SHP77 (cell line): ENCODE data around the gene FANCE.

Source experiments
- DNase-seq, 2 experiments: peaks; one replicate each; lab custom pipeline; 2025; lab: John Stamatoyannopoulos, UW

Gene FANCE, protein sequence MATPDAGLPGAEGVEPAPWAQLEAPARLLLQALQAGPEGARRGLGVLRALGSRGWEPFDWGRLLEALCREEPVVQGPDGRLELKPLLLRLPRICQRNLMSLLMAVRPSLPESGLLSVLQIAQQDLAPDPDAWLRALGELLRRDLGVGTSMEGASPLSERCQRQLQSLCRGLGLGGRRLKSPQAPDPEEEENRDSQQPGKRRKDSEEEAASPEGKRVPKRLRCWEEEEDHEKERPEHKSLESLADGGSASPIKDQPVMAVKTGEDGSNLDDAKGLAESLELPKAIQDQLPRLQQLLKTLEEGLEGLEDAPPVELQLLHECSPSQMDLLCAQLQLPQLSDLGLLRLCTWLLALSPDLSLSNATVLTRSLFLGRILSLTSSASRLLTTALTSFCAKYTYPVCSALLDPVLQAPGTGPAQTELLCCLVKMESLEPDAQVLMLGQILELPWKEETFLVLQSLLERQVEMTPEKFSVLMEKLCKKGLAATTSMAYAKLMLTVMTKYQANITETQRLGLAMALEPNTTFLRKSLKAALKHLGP

DNA sequence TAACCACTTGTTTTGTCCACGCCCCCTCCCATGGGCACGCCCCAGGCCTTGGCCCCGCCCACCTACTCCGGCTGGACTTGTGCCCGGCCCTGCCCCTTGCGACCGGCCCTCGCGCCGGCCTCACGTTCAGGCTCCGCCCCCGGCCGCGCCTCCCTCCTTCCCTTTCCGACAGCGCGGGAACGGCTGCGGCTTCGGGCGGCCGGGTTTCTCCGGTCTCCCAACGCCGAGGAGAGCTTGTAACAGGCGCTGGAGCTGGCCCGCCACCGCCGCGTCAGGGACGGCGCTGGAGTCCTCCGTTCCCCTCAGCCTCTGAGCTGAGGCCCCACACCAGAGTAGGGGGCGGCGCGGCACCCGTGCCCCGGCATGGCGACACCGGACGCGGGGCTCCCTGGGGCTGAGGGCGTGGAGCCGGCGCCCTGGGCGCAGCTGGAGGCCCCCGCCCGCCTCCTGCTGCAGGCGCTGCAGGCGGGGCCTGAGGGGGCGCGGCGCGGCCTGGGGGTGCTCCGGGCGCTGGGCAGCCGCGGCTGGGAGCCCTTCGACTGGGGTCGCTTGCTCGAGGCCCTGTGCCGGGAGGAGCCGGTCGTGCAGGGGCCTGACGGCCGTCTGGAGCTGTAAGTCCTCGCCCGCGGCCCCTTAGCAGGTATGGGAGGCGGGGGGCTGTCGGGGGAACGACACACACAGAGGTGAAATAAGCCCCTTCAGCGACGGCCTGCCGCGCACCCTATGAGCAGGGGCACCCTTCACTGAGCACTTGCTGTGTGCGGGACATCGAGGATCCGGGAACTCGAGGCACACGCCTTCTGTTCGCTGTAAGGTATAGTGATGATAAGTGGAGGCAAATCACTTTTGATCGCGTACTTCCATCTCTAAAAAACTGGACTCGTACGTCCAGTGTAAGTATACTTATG, at the start of gene FANCE:
Gene FANCE, plus strand, starts transcription at position 156 of the 908 bp plus-strand sequence. Its CDS starts 208 bp downstream, at position 364.
- peak; percentile 62 to 83 for DNase-seq

DNA sequence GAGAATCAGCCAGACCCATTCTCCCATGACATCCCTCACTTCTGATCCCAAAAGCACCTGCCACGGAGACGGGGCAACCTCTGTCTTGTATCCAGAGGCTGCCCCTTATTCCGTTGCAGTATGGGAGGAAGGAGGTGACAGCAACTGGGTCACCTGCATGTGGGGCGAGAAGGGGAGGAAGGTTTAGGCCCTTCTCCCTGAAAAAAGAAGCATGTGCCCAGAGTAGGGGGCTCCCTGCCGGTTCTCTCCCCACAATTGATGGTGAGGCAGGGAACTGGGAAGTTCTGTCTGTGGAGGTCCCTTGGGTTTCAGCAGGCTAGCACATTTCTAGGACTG, 49.3 kb upstream of the FANCE start:
- DNase-seq: no peak

DNA sequence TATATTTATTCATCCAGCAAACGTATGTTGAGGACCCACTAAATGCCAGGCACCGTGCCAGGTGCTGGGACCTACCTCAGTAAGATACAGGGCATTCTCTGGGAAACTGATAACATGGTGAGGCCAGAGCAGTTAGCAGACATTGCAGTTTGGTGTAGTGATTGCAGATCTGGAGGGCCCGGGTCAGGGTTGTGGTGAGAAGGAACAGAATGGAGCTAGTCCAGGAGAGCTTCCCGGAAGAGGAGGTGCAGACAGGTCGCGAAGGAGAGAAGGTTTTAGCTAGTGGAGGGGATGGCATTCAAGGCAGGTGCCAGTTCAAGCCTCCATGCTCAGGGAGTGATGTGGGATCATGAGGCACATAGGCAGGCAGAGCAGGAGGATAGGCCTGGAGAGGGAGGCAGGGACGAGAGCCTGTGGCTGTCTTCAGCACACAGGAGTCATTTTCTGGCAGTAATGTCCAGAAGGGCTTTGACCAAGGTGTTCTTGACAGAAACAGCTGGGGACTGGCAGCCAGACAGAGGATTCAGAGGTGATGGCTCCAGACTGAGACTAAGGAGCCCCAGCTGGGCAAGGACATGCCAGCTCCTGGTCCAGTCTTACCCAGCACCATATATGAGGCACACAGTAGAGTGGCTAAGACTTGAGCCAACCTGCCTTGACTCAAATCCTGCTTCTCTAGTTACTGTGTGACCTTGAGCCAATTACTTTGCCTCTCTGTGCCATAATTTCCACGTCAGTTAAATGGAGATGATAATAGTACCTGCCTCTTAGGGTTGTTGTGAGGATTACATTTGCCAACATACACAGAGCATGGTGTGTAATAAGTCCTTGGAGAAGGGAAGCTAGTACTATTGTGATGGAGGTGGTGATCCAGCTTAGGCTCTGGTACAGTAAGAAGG, 48.3 kb upstream of the FANCE start:
- DNase-seq: no peak

DNA sequence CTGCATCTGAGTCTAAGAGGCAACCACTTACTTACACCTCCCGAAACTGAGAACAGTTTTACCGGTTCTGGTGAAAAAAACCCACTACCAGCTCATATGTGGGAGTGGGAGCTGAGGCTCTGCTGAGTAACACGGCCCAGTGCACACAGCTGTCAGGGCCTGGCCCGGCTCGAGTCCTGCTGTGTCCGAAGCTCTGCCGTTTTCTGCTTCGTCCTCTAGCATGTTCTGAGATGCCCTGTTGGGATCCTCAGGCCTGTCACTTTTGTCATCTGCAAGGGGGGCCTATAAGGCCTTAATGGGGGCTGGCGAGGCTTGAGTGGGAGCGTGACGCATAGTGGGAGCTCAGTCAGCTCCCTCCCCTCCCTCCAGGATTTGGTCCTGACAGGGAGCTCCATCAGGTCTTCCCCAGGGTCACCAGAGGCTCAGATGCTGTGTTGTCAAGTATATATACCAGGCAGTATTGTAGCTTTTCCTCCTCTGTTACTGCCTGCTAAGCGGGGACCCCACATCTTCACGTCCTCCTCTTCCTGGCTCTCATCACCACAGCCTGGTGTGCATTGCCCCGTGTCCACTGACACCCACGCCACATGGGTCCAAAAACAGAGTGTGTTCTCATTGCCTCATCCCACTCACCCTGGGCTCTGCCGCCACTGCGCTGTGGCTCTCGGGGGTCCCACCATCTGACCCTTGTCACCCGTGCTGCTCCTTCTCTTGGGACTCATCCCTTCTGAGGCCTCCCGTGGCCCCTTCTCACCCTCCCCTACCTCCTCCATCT, 45.2 kb upstream of the FANCE start:
- DNase-seq: no peak

DNA sequence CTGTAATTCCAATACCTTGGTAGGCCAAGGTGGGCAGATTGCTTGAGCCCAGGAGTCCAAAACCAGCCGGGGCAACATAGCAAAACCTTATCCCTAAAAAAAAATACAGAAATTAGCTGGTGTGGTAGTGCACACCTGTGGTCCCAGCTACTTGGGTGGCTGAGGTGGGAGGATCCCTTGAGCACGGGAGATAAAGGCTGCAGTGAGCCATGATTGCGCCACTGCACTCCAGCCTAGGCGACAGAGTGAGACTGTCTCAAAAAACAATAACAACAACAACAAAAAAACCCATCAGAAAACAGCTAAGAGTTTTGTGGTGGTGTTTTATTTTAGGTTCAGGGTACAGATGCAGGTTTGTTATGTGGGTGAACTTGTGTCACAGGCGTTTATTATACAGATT, 42.9 kb upstream of the FANCE start:
- DNase-seq: no peak

DNA sequence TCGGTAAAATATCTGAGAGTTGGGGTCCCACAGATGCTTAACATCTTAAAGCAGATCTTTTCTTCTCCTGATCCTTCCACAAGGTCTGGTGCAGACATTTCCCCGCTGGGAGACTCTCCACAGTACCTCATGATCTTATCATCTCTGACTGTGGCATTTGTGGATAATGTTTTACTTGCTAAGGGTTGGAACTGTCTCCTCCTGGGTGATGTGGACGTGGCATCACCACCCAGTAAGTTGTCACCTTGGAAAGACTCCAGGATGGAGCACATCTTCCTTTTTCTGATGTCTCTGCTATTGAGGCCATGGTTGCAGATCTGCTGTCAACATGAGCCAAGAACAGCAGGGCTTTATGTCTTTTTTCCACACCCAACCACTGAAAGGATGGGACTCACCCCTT, 42.0 kb upstream of the FANCE start:
- no peak for DNase-seq

DNA sequence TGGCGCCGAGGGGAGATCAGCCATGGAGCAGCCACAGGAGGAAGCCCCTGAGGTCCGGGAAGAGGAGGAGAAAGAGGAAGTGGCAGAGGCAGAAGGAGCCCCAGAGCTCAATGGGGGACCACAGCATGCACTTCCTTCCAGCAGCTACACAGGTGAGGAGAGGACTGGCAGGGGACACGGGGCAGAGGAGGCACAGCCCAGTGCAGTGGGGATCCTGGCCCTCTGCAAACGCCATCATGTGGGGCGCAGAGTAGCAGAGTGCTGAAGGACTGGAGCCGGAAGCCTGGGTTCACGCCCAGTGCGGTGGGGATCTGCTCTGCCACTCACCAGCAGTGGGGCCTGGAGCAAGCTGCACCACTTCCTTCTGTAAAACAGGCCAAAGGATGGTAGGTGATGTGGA, 41.1 kb upstream of the FANCE start:
- no peak for DNase-seq

DNA sequence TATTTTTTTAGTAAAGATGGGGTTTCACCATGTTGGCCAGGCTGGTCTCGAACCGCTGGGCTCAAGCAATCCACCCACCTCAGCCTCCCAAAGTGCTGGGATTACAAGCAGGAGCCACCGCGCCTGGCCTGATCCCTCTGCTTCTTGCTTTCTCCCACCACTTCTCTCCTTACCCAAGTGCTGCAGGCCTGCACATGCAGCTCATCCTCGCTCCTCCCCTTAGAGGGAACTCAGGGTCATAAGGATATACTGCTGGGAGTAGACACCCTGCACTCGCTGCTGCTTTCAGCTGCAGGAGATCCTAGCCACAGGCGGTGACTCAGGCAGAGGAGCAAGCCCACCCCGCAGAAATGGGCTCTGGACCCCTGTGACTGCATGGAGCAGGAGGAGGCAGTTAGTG, 40.0 kb upstream of the FANCE start:
- no peak for DNase-seq

DNA sequence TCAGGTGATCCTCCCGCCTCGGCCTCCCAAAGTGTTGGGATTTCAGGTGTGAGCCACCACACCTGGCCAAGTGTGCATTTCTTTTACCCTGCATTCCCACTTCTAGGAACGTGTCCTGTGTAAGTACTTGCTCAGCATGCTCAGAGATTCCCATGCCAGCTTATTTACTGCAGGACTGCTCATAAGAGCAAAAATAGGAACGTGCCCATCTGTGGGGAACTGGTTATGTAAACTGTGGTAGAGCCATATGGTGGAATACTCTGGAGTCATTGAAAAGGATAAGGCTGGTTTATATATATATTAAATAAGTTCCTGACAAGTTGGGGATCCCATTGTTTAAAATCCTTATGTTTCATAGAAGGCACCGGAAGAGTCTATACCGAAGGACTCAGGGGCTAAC, 38.2 kb upstream of the FANCE start:
- DNase-seq: no peak

DNA sequence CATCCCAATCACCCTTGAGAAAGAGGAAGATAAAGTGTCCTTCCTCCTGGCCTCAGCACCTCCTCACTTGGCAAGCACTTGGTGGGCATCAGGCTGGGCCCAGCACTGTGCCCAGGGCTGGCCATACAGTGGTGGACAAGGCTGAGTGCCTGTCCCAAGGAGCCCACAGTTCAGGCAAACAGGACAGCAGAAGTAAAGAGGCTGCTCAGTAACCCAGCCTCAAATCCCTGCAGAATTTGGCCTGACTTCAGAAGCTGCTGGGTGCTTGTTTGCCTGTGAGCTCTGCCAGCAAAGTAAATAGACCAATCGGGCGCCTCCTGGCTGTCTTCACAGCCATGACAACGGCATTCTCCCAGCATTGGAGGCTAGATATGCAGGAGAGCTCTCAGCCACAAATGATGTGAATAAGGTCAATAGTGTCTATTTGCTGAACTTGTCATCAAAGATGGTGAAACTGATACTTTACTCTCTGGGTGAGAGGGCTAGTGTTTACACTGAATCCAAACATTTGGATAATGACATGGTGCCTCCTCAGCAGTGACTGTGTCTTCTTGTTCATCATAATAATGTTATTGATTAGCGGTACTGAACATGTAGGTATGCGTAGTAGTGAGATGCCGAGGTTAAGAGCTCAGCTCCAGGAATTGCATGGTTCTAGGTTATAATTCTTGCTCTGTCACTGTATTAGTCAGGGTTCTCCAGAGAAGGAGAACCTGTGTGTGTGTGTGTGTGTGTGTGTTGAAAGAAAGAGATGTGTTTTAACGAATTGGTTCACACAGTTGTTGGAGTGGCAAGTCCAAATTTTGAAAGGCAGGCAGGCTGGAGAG, 36.9 kb upstream of the FANCE start:
- DNase-seq: peak; percentile 89 to 91

DNA sequence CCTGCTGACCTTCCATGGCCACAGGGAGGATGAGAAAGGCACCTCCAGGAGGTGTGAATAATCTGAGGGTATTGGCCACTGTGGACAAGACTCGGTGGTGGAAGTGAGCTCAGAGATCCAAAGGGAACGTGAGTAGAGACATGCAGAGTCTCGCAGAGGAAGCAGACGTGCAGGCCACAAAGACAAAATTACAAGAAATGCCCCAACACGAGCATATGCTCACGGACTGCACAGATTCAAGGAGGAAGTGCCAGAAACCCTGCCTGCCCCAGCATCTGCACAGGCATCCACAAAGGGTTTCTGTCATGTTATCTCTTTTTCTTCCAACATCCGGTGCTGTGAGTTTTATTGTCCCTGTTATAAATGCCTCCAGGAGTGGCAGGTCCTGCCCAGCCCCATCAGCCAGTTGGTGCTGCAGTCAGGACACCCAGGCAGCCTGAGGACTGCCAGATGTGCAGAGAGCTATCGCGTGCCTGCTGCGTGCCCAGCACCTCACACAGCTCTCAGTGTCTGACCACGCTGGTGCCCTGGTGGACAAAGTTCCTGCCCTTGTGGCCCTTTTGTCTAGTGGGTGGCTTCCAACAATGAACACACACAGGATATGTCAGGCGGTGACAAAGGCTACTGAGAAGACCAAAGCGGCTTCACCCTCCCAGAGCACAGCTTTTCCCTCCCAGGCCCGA, 34.0 kb upstream of the FANCE start:
- DNase-seq: no peak

DNA sequence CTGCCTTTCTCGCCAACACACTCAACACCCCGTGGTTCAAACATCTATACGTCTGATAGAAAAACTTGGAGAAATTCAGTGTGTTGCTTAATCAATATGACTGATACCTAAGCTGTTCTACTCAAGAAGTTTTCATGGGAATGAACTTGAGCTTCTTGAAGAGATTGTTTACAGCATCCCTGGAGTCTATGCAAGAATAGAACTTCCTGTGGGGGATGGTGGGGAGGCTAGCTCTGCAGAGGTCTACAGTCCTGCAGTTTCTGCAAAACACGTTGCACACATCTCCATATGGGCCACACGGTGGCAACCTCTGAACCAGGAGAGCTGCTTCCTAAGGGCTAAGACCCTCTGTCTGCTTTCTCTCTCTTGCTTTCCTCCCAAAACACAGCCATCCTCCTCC, 32.7 kb upstream of the FANCE start:
- DNase-seq: no peak

DNA sequence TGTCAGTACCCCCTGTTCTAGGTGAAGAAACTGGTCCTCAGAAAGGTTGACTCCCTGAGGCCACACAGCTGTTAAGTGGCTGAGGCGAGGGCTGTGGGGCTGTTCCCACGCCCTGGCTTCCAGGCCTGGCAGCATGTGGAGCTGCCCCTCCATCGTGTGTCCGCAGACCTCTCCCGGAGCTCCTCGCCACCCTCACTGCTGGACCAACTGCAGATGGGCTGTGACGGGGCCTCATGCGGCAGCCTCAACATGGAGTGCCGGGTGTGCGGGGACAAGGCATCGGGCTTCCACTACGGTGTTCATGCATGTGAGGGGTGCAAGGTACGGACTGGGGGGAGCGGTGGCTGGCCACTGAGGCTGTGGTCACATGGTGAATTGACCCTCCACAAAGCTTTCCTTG, 32.2 kb upstream of the FANCE start:
- no peak for DNase-seq

DNA sequence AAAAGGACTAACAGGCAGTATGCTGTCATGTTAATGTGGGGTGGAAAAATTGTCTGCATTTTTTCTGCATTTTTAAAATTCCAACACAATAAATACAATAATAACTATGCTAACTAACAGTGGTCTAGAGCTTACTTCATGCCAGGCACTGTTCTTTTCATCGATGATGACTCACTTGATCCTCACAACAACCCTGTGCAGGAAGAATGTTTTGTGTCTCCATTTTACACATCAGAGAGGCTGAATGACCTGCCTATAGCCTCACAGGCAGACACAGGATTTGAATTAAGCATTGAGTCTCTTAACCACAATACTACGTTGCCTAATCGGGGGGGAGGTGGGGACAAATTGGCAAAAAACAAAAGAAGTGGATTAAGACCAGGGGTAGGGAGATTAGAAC, 26.9 kb upstream of the FANCE start:
- DNase-seq: no peak

DNA sequence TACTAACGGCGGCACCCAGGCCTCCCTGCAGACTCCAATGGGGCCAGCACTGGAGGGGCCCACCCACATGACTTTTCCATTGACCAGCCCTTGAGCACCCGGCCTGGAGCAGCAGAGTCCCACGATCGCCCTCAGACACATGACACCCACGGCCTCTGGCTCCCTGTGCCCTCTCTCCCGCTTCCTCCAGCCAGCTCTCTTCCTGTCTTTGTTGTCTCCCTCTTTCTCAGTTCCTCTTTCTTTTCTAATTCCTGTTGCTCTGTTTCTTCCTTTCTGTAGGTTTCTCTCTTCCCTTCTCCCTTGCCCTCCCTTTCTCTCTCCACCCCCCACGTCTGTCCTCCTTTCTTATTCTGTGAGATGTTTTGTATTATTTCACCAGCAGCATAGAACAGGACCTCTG, 26.1 kb upstream of the FANCE start:
- DNase-seq: no peak

DNA sequence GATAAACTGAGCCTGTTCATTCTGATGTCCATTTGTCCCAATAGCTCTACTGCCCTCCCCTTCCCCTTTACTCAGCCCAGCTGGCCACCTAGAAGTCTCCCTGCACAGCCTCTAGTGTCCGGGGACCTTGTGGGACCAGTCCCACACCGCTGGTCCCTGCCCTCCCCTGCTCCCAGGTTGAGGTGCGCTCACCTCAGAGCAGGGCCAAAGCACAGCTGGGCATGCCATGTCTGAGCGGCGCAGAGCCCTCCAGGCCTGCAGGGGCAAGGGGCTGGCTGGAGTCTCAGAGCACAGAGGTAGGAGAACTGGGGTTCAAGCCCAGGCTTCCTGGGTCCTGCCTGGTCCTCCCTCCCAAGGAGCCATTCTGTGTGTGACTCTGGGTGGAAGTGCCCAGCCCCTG, 24.7 kb upstream of the FANCE start:
- DNase-seq: no peak

DNA sequence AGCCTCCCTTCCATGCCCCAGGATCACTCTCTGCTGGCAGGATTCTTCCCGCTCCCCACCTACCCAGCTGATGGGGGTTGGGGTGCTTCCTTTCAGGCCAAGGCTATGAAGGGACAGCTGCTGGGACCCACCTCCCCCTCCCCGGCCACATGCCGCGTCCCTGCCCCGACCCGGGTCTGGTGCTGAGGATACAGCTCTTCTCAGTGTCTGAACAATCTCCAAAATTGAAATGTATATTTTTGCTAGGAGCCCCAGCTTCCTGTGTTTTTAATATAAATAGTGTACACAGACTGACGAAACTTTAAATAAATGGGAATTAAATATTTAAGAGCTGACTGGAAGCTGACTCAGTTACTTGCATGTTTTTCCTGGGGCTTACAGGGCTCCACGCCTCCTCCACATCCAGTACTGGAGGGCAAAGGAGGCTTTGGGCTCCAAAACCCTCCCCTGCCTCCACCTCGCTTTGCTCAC, 24.3 kb upstream of the FANCE start:
- no peak for DNase-seq

DNA sequence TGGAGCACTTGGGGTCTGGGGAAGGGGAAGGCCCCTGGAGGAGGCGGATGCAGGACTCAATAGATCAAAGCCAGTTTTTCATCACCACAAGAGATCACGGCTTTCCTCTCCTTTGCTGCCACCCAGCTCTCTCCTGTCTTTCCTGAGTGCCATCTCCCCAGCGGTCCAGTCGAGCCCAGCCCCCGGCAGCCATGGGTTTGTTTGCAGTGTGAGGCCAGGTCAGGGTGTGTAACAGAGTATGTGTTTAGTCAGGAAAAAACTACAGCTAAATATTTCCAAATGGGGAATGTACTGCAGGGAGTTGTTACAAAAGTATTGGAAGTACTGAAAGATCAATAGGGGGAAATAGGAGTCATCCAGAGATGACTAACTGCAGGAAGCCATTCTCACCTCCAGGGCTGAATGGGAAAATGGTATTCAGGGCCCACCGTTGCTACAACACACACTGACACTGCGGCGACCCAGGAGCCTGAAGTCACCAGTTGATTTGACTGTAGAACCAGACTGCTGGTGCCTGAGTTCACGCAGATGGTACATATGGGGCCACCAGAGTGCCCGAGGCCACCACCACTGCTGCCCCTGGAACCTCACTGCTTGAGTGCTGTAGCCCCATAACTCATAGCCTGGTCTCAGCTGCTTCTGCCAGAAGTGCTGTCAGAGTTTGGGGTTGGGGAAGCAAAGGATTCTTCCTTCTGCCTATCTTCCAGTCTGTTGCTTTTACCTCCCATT, 23.6 kb upstream of the FANCE start:
- DNase-seq: no peak

DNA sequence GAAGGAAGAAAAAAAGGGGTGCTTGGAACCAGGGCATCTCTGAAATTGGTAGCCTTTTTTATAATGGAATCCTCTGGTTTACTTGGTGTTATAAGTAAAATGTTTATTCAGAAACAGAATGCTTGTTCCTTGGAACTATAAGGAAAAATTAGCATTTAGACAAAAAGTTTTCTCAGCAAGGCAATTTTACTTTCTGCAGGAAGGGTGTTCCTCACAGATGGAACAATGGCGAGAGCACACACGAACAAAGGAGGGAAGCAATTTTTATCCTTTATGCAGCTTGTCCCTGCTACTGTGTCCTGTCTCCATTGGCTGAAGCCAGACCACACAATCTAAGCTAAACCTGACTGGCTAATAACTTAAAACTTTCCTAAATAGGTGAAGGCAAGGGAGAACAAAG, 22.7 kb upstream of the FANCE start:
- DNase-seq: no peak
